ENCODE measurements around the gene OXLD1. TPM values are rescaled to one million over a fixed set of nuclear protein-coding genes. Genes with fewer than 3 reads are reported as not detected.
"Not testable (repeated sequence)": the region's sequence is repeated elsewhere in the genome, so short reads cannot be mapped to it uniquely, and the experiment has no call there.

The OXLD1 gene
- polyA plus RNA-seq, 1 of the 3 experiments (the other 2 are of a cell fraction): 103 TPM

- TF ChIP-seq MXI1 (IDR thresholded peaks at IDR 0.05; ENCODE audit: low read depth, low read length): no peak
Observed at GRCh38 chr17:81676906-81677305, 10.5 kb upstream of the OXLD1 start (continued).

GRCh38 chr17:81675515-81676221 is 9.3 kb upstream of the OXLD1 start:
- H3K27me3 ChIP-seq (ENCODE audit: insufficient read depth); DNase-seq; H3K9me2 ChIP-seq; H2AFZ ChIP-seq (ENCODE audit: low read depth); H3K4me2 ChIP-seq; H3K9ac ChIP-seq; H3K4me3 ChIP-seq (ENCODE audit: low read depth in 2 of 2, low read length in 1 of 2); H3K27ac ChIP-seq (ENCODE audit: low read depth in 2 of 2, low read length in 1 of 2); H4K20me1 ChIP-seq (ENCODE audit: insufficient read depth); H3K9me3 ChIP-seq; H3K4me1 ChIP-seq (ENCODE audit: control insufficient read depth in 1 of 2, insufficient read depth in 2 of 2, low read depth in 1 of 2, low read length in 1 of 2): not testable (repeated sequence)
- WGBS (ENCODE audit: low lambda C conversion rate): 47% methylated on average over 18 of the region's 18 CpGs
- H3F3A ChIP-seq (replicated peaks; ENCODE audit: insufficient read depth): peaks cover 30% of the 10 kb centered on the region
- TF ChIP-seq RAD21 (IDR thresholded peaks at IDR 0.05; ENCODE audit: low read length): peak; percentile 41; the same call in 1 of the 2 replicates
- TF ChIP-seq CTCF (IDR thresholded peaks at IDR 0.05): peak; percentile 77
- H3K36me3 ChIP-seq (replicated peaks in 1 of 2; ENCODE audit: control insufficient read depth in 1 of 2, insufficient read depth in 2 of 2, low read length in 1 of 2): peaks cover 17 to 46% of the 10 kb centered on the region in 2 experiments
- POLR2A ChIA-PET: interaction anchor here (0.8 to 1.4 kb wide), 4 partner anchors 8 to 46 kb away, joined by 3 to 6 read pairs (median 4); partner anchors contain the start of genes ARL16, CCDC137, HGS and OXLD1
- CTCF ChIA-PET: interaction anchor here (0.6 to 2.5 kb wide), 17 partner anchors 10 to 225 kb away, joined by 3 to 17 read pairs (median 4); partner anchors contain the start of genes CCDC137, MRPL12, OXLD1 and PDE6G
- peaks cover 40% of the 10 kb centered on the region; the same call in 1 of the 2 replicates for H3K79me2 ChIP-seq (ENCODE audit: insufficient read depth)

- TF ChIP-seq RXRA (IDR thresholded peaks at IDR 0.05; ENCODE audit: borderline replicate concordance, low read depth): no peak
- Histone ChIP-seq H3K9me2 (no peaks in the 10 kb centered on the region), H3K4me1 (ENCODE audit: control insufficient read depth in 1 of 2, insufficient read depth in 2 of 2, low read depth in 1 of 2, low read length in 1 of 2) (no peaks in the 10 kb centered on the region; a peak in 1 of 4 replicates), H2AFZ (ENCODE audit: low read depth) (no peak overlapping the region), H4K20me1 (ENCODE audit: insufficient read depth) (peaks cover 5% of the 10 kb centered on the region; the same call in 1 of the 2 replicates), H3K4me3 (ENCODE audit: low read depth in 2 of 2, low read length in 1 of 2) (no peak overlapping the region), H3K79me2 (ENCODE audit: insufficient read depth) (peaks cover 41% of the 10 kb centered on the region), H3F3A (replicated peaks; ENCODE audit: insufficient read depth) (peaks cover 30% of the 10 kb centered on the region), H3K9ac (no peak overlapping the region), H3K36me3 (replicated peaks in 1 of 2; ENCODE audit: control insufficient read depth in 1 of 2, insufficient read depth in 2 of 2, low read length in 1 of 2) (peaks cover 32 to 50% of the 10 kb centered on the region in 2 experiments), H3K27ac (ENCODE audit: low read depth in 2 of 2, low read length in 1 of 2) (no peak overlapping the region), H3K4me2 (no peak overlapping the region), H3K27me3 (ENCODE audit: insufficient read depth) (no peaks in the 10 kb centered on the region), H3K9me3 (no peaks in the 10 kb centered on the region)
- ChIA-PET POLR2A (no interaction called here), CTCF (interaction anchor here (1.7 kb wide), 1 partner anchor 72 kb away, joined by 4 read pairs; no protein-coding TSS in a partner anchor)
- WGBS (ENCODE audit: low lambda C conversion rate): 85% methylated on average over 14 of the region's 18 CpGs
- DNase-seq: peak; percentile 28
Observed at GRCh38 chr17:81673561-81674258, 7.3 kb upstream of the OXLD1 start.
